Peyer's patch (tissue), 4 donors: Measurements from ENCODE around the gene CTNNBL1. TPM values are rescaled to one million over a fixed set of nuclear protein-coding genes. Genes with fewer than 3 reads are reported as not detected.

Source experiments
- DNase-seq, 3 donors: peaks; one replicate each; pipeline ENCODE4 v3.0.0-alpha.2; 2017 to 2019
- H3K27ac ChIP-seq, 4 donors: fragments of 200-600 bp; sonication (generic); one replicate each; pipeline ENCODE4 v1.5.1; 2016 to 2019
- H3K27me3 ChIP-seq, 2 donors: fragments of 200-600 bp; sonication (generic); one replicate each; pipeline ENCODE4 v1.5.1; 2019
- H3K36me3 ChIP-seq, 3 donors: fragments of 200-600 bp; sonication (generic); one replicate each; pipeline ENCODE4 v1.5.1; 2016 to 2019
- H3K4me1 ChIP-seq, 4 donors: fragments of 200-600 bp; sonication (generic); one replicate each; pipeline ENCODE4 v1.5.1; 2016 to 2019
- H3K4me3 ChIP-seq, 4 donors: fragments of 200-600 bp; sonication (generic); 1 replicate in 3 of 4; 2 replicates in 1 of 4; pipeline ENCODE4 v1.5.1; 2016 to 2019; ENCODE audit warnings: mild to moderate bottlenecking in 1 of 4
- H3K9me3 ChIP-seq, 4 donors: fragments of 200-600 bp; sonication (generic); one replicate each; pipeline ENCODE4 v1.5.1; 2016 to 2019; ENCODE audit warnings: mild to moderate bottlenecking in 1 of 4
- CTCF ChIP-seq, 6 experiments: fragments of 450-650 bp in 4 of 6; fragments of 200-600 bp in 2 of 6; sonication (generic) in 1 of 6; IDR thresholded peaks; one replicate each; pipeline ENCODE4 v1.5.1; 2017 to 2019; ENCODE audit warnings: antibody characterized with exemption in 6 of 6, mild to moderate bottlenecking in 3 of 6, moderate library complexity in 1 of 6
- POLR2A ChIP-seq, 2 donors: fragments of 450-650 bp; IDR thresholded peaks; one replicate each; pipeline ENCODE4 v1.5.1; 2017; ENCODE audit warnings: antibody characterized with exemption in 2 of 2, mild to moderate bottlenecking in 2 of 2, moderate library complexity in 2 of 2
- total RNA-seq, 4 donors: library from RNA; depleted of rRNA; stranded (reverse); fragments of >200 nt; gene quantifications; one replicate each; pipeline ENCODE4 v1.1.0, GENCODE V29; 2016

The CTNNBL1 gene
- total RNA-seq, 4 donors from 2014 or later, result 16.3 to 30.2 (median 23.6) TPM

GRCh38 chr20:37790900-37791299 lies 97.1 kb downstream of the CTNNBL1 start:
- TF ChIP-seq CTCF (IDR thresholded peaks at IDR 0.05), result no peak
- TF ChIP-seq POLR2A (IDR thresholded peaks at IDR 0.05), result no peak
- no peak overlapping the region for H3K4me3 ChIP-seq
- peaks cover 0 to 30% (median 0%) of the 10 kb centered on the region in 3 donors for H3K36me3 ChIP-seq
- H3K27me3 ChIP-seq, result no peaks in the 10 kb centered on the region
- H3K4me1 ChIP-seq, result no peaks in the 10 kb centered on the region
- no peak overlapping the region for H3K27ac ChIP-seq
- no peak for DNase-seq
- H3K9me3 ChIP-seq, result no peaks in the 10 kb centered on the region

GRCh38 chr20:37796121-37796520 lies 102.3 kb downstream of the CTNNBL1 start:
- Histone ChIP-seq H3K4me3 (no peak overlapping the region), H3K9me3 (no peaks in the 10 kb centered on the region), H3K27me3 (no peaks in the 10 kb centered on the region), H3K4me1 (peaks cover 0 to 3% (median 0%) of the 10 kb centered on the region in 4 donors), H3K36me3 (peaks cover 0 to 35% (median 0%) of the 10 kb centered on the region in 3 donors), H3K27ac (no peak overlapping the region)
- TF ChIP-seq POLR2A (IDR thresholded peaks at IDR 0.05), result no peak
- TF ChIP-seq CTCF (IDR thresholded peaks at IDR 0.05), result no peak
- DNase-seq, result no peak

GRCh38 chr20:37796733-37797132 lies 102.9 kb downstream of the CTNNBL1 start:
- TF ChIP-seq POLR2A (IDR thresholded peaks at IDR 0.05) (no peak), CTCF (IDR thresholded peaks at IDR 0.05) (no peak)
- H3K27me3 ChIP-seq, result no peaks in the 10 kb centered on the region
- peaks cover 0 to 31% (median 0%) of the 10 kb centered on the region in 3 donors for H3K36me3 ChIP-seq
- H3K9me3 ChIP-seq, result no peaks in the 10 kb centered on the region
- no peak for DNase-seq
- peaks cover 0 to 3% (median 0%) of the 10 kb centered on the region in 4 donors for H3K4me1 ChIP-seq
- no peak overlapping the region for H3K27ac ChIP-seq
- no peak overlapping the region for H3K4me3 ChIP-seq

- TF ChIP-seq CTCF (IDR thresholded peaks at IDR 0.05) (no peak), POLR2A (IDR thresholded peaks at IDR 0.05) (no peak)
- Histone ChIP-seq H3K4me3 (no peak overlapping the region), H3K36me3 (peaks cover 0 to 26% (median 0%) of the 10 kb centered on the region in 3 donors), H3K27ac (no peak overlapping the region), H3K9me3 (no peaks in the 10 kb centered on the region), H3K27me3 (no peaks in the 10 kb centered on the region), H3K4me1 (peaks cover 0 to 4% (median under 1%) of the 10 kb centered on the region in 4 donors)
- no peak for DNase-seq
Measured at GRCh38 chr20:37797669-37798175, 103.9 kb downstream of the CTNNBL1 start.

GRCh38 chr20:37798312-37798711 lies 104.5 kb downstream of the CTNNBL1 start:
- Histone ChIP-seq H3K27ac (no peak overlapping the region), H3K4me3 (no peak overlapping the region), H3K4me1 (peaks cover 0 to 9% (median 3%) of the 10 kb centered on the region in 4 donors), H3K9me3 (no peaks in the 10 kb centered on the region), H3K27me3 (no peaks in the 10 kb centered on the region), H3K36me3 (peaks cover 0 to 32% (median 0%) of the 10 kb centered on the region in 3 donors)
- DNase-seq, result no peak
- TF ChIP-seq POLR2A (IDR thresholded peaks at IDR 0.05), result no peak
- TF ChIP-seq CTCF (IDR thresholded peaks at IDR 0.05), result no peak
